ENCODE measurements around the gene UBAP2L. TPM values are rescaled to one million over a fixed set of nuclear protein-coding genes. Genes with fewer than 3 reads are reported as not detected.
A peak's percentile ranks its signal among the peaks of the same experiment; 100 is the strongest.

The UBAP2L gene
- total and polyA plus RNA-seq, 10 of the 15 experiments (the other 5 are each of a cell fraction or from before 2014, with no cell fraction given), result 49.9 to 198 (median 152) TPM

DNA sequence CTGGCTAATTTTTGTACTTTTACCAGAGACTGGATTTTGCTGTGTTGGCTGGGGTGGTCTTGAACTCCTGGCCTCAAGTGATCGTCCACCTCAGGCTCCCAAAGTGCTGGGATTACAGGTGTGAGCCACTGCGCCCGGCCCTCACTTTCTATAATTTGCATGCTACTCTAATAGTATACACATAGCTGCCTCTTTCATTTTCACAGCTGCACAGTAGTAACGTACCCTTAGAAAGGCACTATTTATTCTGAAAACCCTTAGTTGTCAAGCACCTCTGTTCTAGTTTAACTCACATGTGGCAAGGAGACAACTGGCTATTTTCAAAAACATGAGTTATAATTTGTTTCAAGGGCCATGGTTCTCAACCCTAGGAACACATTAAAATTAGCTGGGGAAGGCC is 46.1 kb upstream of the UBAP2L start:
- Histone ChIP-seq H4K20me1 (ENCODE audit: control insufficient read depth, insufficient read depth) (peaks cover 24% of the 10 kb centered on the region), H3K27ac (ENCODE audit: control insufficient read depth, insufficient read depth) (no peak overlapping the region), H3K36me3 (ENCODE audit: control insufficient read depth in 2 of 2, insufficient read depth in 2 of 2, low read length in 1 of 2) (peaks cover 23 to 59% of the 10 kb centered on the region in 2 experiments), H3K4me1 (ENCODE audit: control insufficient read depth, insufficient read depth, low read length) (peaks cover 11% of the 10 kb centered on the region), H3K9ac (ENCODE audit: control insufficient read depth, insufficient read depth, low read length) (no peak overlapping the region), H2AFZ (ENCODE audit: control insufficient read depth, low read depth, low read length) (no peak overlapping the region), H3K4me2 (ENCODE audit: control insufficient read depth, insufficient read depth) (no peak overlapping the region), H3K27me3 (replicated peaks in 1 of 2; ENCODE audit: control insufficient read depth in 2 of 2, insufficient read depth in 2 of 2, low read length in 1 of 2) (no peaks in the 10 kb centered on the region), H3K4me3 (no peak overlapping the region), H3K9me3 (replicated peaks; ENCODE audit: control insufficient read depth, insufficient read depth, low read length) (no peaks in the 10 kb centered on the region), H3K79me2 (ENCODE audit: control insufficient read depth, insufficient read depth, low read length) (peaks cover 51% of the 10 kb centered on the region)
- TF ChIP-seq FOXK2 (IDR thresholded peaks at IDR 0.05), result no peak
- no peak for TF ChIP-seq ZNF384 (IDR thresholded peaks at IDR 0.05; ENCODE audit: borderline replicate concordance, low read depth, low read length)
- no peak for TF ChIP-seq BACH1 (IDR thresholded peaks at IDR 0.05; ENCODE audit: borderline replicate concordance)
- no peak for TF ChIP-seq PAX8 (IDR thresholded peaks at IDR 0.05)
- no peak for TF ChIP-seq CHD4 (IDR thresholded peaks at IDR 0.05)
- TF ChIP-seq HDAC6 (IDR thresholded peaks at IDR 0.05; ENCODE audit: unreplicated experiment), result no peak
- TF ChIP-seq SMAD5 (IDR thresholded peaks at IDR 0.05; ENCODE audit: low read depth), result no peak
- TF ChIP-seq, protein P1, sequence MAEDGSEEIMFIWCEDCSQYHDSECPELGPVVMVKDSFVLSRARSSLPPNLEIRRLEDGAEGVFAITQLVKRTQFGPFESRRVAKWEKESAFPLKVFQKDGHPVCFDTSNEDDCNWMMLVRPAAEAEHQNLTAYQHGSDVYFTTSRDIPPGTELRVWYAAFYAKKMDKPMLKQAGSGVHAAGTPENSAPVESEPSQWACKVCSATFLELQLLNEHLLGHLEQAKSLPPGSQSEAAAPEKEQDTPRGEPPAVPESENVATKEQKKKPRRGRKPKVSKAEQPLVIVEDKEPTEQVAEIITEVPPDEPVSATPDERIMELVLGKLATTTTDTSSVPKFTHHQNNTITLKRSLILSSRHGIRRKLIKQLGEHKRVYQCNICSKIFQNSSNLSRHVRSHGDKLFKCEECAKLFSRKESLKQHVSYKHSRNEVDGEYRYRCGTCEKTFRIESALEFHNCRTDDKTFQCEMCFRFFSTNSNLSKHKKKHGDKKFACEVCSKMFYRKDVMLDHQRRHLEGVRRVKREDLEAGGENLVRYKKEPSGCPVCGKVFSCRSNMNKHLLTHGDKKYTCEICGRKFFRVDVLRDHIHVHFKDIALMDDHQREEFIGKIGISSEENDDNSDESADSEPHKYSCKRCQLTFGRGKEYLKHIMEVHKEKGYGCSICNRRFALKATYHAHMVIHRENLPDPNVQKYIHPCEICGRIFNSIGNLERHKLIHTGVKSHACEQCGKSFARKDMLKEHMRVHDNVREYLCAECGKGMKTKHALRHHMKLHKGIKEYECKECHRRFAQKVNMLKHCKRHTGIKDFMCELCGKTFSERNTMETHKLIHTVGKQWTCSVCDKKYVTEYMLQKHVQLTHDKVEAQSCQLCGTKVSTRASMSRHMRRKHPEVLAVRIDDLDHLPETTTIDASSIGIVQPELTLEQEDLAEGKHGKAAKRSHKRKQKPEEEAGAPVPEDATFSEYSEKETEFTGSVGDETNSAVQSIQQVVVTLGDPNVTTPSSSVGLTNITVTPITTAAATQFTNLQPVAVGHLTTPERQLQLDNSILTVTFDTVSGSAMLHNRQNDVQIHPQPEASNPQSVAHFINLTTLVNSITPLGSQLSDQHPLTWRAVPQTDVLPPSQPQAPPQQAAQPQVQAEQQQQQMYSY (CRISPR knock-in tag; IDR thresholded peaks at IDR 0.05), result no peak
- no peak for TF ChIP-seq ESRRA (IDR thresholded peaks at IDR 0.05; ENCODE audit: low read length)
- TF ChIP-seq, protein P2, sequence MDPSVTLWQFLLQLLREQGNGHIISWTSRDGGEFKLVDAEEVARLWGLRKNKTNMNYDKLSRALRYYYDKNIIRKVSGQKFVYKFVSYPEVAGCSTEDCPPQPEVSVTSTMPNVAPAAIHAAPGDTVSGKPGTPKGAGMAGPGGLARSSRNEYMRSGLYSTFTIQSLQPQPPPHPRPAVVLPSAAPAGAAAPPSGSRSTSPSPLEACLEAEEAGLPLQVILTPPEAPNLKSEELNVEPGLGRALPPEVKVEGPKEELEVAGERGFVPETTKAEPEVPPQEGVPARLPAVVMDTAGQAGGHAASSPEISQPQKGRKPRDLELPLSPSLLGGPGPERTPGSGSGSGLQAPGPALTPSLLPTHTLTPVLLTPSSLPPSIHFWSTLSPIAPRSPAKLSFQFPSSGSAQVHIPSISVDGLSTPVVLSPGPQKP (IDR thresholded peaks at IDR 0.05; ENCODE audit: low read depth, low read length), result no peak
- TF ChIP-seq POLR2AphosphoS5 (IDR thresholded peaks at IDR 0.05; ENCODE audit: low read length), result no peak
- no peak for TF ChIP-seq SUZ12 (IDR thresholded peaks at IDR 0.05; ENCODE audit: unreplicated experiment)
- TF ChIP-seq, protein P3, sequence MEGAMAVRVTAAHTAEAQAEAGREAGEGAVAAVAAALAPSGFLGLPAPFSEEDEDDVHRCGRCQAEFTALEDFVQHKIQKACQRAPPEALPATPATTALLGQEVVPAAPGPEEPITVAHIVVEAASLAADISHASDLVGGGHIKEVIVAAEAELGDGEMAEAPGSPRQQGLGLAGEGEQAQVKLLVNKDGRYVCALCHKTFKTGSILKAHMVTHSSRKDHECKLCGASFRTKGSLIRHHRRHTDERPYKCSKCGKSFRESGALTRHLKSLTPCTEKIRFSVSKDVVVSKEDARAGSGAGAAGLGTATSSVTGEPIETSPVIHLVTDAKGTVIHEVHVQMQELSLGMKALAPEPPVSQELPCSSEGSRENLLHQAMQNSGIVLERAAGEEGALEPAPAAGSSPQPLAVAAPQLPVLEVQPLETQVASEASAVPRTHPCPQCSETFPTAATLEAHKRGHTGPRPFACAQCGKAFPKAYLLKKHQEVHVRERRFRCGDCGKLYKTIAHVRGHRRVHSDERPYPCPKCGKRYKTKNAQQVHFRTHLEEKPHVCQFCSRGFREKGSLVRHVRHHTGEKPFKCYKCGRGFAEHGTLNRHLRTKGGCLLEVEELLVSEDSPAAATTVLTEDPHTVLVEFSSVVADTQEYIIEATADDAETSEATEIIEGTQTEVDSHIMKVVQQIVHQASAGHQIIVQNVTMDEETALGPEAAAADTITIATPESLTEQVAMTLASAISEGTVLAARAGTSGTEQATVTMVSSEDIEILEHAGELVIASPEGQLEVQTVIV (IDR thresholded peaks at IDR 0.05; ENCODE audit: borderline replicate concordance, partially characterized antibody), result no peak
- POLR2A ChIA-PET, result interaction anchor here (0.7 kb wide), 3 partner anchors 11 to 474 kb away, joined by 5 read pairs; no protein-coding TSS in a partner anchor
- WGBS (ENCODE audit: insufficient coverage, insufficient replicate concordance, low lambda C conversion rate, missing lambda C conversion rate), result 12% methylated on average over 4 of the region's 4 CpGs
- DNase-seq (ENCODE audit: low read depth, low spot score), result no peak
- RAD21 ChIA-PET (ENCODE audit: unreplicated experiment), result no interaction called here
- intact Hi-C loops (cut with micrococcal nuclease; ENCODE audit: unreplicated experiment) (no loop called here), in situ Hi-C loops (cut with MboI) (no loop called here)
- no TSS peak for BruUV-seq (replicated peaks)
- 0 out of 3 replicates have a peak, but pooled peaks have one; percentile 16 for ATAC-seq
- SMC1A ChIA-PET (ENCODE audit: uncharacterized antibody, unreplicated experiment), result interaction anchor here (0.8 to 1.6 kb wide), 2 partner anchors 49 to 466 kb away, joined by 3 read pairs; no protein-coding TSS in a partner anchor
- CTCF ChIA-PET, result interaction anchor here (2.0 kb wide), 1 partner anchor 25 kb away, joined by 5 read pairs; no protein-coding TSS in a partner anchor
- no peak for FAIRE-seq
